Keratinocyte (primary cell): ENCODE measurements around the gene ZNF423. TPM values are rescaled to one million over a fixed set of nuclear protein-coding genes. Genes with fewer than 3 reads are reported as not detected.

Experiments
- DNase-seq: peaks from one replicate; pipeline ENCODE4 v3.0.0-alpha.2; 2011; ENCODE audit warnings: low read depth, missing footprints, low spot score
- FAIRE-seq: peaks from 2 replicates; lab custom pipeline; 2011; peaks lifted over from hg19 to GRCh38; lab: Jason Lieb, UNC
- H2AFZ ChIP-seq: 2 replicates; pipeline ENCODE4 v1.6.0; 2012; ENCODE audit warnings: low read length, control low read depth, inconsistent platforms; ENCODE audit not compliant: control insufficient read depth
- H3K27ac ChIP-seq: 2 replicates; pipeline ENCODE4 v1.5.1; 2011; ENCODE audit warnings: low read length; ENCODE audit not compliant: control insufficient read depth, insufficient read depth
- H3K27me3 ChIP-seq: 3 replicates; pipeline ENCODE4 v1.6.0; 2011; ENCODE audit warnings: low read length; ENCODE audit not compliant: control insufficient read depth, insufficient read depth; ENCODE audit errors: extremely low read depth
- H3K36me3 ChIP-seq, 2 experiments: 2 replicates in 1 of 2; 3 replicates in 1 of 2; pipeline ENCODE4 v1.5.1; 2011; ENCODE audit warnings: low read length in 2 of 2, mild to moderate bottlenecking in 1 of 2; ENCODE audit not compliant: control insufficient read depth in 2 of 2, insufficient read depth in 2 of 2; ENCODE audit errors: extremely low read depth in 1 of 2
- H3K4me1 ChIP-seq: 3 replicates; pipeline ENCODE4 v1.5.1; 2011; ENCODE audit warnings: low read length; ENCODE audit not compliant: control insufficient read depth, insufficient read depth; ENCODE audit errors: extremely low read depth
- H3K4me2 ChIP-seq: 3 replicates; pipeline ENCODE4 v1.6.0; 2011; ENCODE audit warnings: low read depth, low read length; ENCODE audit not compliant: control insufficient read depth, insufficient read depth; ENCODE audit errors: extremely low read depth
- H3K4me3 ChIP-seq, 3 experiments: fragments of 200-600 bp in 1 of 3; sonication (generic) in 1 of 3; 2 replicates in 2 of 3; 3 replicates in 1 of 3; pipeline ENCODE4 v1.5.1; 2011 to 2016; ENCODE audit warnings: low read length in 3 of 3, mild to moderate bottlenecking in 3 of 3, control low read depth in 2 of 3, inconsistent platforms in 1 of 3, low read depth in 1 of 3, mixed read lengths in 1 of 3, mixed run types in 1 of 3, moderate library complexity in 1 of 3; ENCODE audit not compliant: control insufficient read depth in 2 of 3, insufficient read depth in 2 of 3; ENCODE audit errors: extremely low read depth in 1 of 3
- H3K79me2 ChIP-seq: 2 replicates; pipeline ENCODE4 v1.6.0; 2012; ENCODE audit warnings: low read length; ENCODE audit not compliant: control insufficient read depth, insufficient read depth
- H3K9ac ChIP-seq: 3 replicates; pipeline ENCODE4 v1.6.0; 2011; ENCODE audit warnings: low read length; ENCODE audit not compliant: control insufficient read depth, insufficient read depth; ENCODE audit errors: extremely low read depth
- H3K9me1 ChIP-seq: 3 replicates; pipeline ENCODE4 v1.6.0; 2011; ENCODE audit warnings: low read length; ENCODE audit not compliant: control insufficient read depth, insufficient read depth; ENCODE audit errors: extremely low read depth
- H3K9me3 ChIP-seq: 2 replicates; pipeline ENCODE4 v1.5.1; 2012; ENCODE audit warnings: low read depth, low read length; ENCODE audit not compliant: control insufficient read depth
- H4K20me1 ChIP-seq: 3 replicates; pipeline ENCODE4 v1.6.0; 2011; ENCODE audit warnings: low read length; ENCODE audit not compliant: control insufficient read depth, insufficient read depth; ENCODE audit errors: extremely low read depth
- CTCF ChIP-seq, 3 experiments: IDR thresholded peaks in 1 of 3; conservative IDR thresholded peaks in 1 of 3; optimal IDR thresholded peaks in 1 of 3; 2 replicates in 2 of 3; 3 replicates in 1 of 3; pipeline versions ENCODE3 to v1.5.1; 2011; ENCODE audit warnings: low read length in 3 of 3, mild to moderate bottlenecking in 3 of 3, moderate library complexity in 2 of 3, control low read depth in 1 of 3, inconsistent platforms in 1 of 3; ENCODE audit not compliant: insufficient read depth in 2 of 3; ENCODE audit errors: extremely low read depth in 1 of 3
- EZH2 ChIP-seq: IDR thresholded peaks from one replicate; pipeline ENCODE4 v1.6.1; 2012; ENCODE audit warnings: inconsistent platforms, mild to moderate bottlenecking, low read length, moderate library complexity
- dilution Hi-C: fragments of 300-500 bp; cut with MboI; formaldehyde crosslinking; loops from one replicate; pipeline ENCODE4 v1.7.0; 2020; ENCODE audit warnings: low sequenced_read_pairs; ENCODE audit not compliant: extremely low pct_ligation_motif_present
- polyA plus RNA-seq, 5 experiments: library from polyadenylated mRNA; depleted of rRNA in 3 of 5; stranded (reverse) in 3 of 5; stranded (forward) in 1 of 5; unstranded in 1 of 5; fragments of >200 nt; gene quantifications; 1 replicate in 1 of 5; 2 replicates in 3 of 5; 3 replicates in 1 of 5; pipeline versions ENCODE4 v1.2.1 to v1.2.3, GENCODE V29; 2011 to 2012; ENCODE audit warnings: missing spikeins in 2 of 5, low read depth in 1 of 5, low replicate concordance in 1 of 5

The ZNF423 gene
- polyA plus RNA-seq, 1 donor (not counting 4 experiments of a cell fraction or from before 2014, with no cell fraction given) = 0.05 TPM

GRCh38 chr16:49869731-49870130, 13.8 kb upstream of the ZNF423 start:
- Histone ChIP-seq H2AFZ (no peak overlapping the region), H3K4me1 (no peaks in the 10 kb centered on the region), H3K36me3 (no peaks in the 10 kb centered on the region), H3K9me1 (no peaks in the 10 kb centered on the region), H3K27ac (no peak overlapping the region), H3K79me2 (no peaks in the 10 kb centered on the region), H3K4me2 (no peak overlapping the region), H3K9me3 (no peaks in the 10 kb centered on the region), H3K27me3 (no peaks in the 10 kb centered on the region), H3K4me3 (no peak overlapping the region), H4K20me1 (no peaks in the 10 kb centered on the region), H3K9ac (no peak overlapping the region)
- dilution Hi-C loops = no loop called here
- DNase-seq (no peak), FAIRE-seq (no peak)
- TF ChIP-seq CTCF (optimal IDR thresholded peaks at IDR 0.05 in 1 of 3, IDR thresholded peaks at IDR 0.05 in 1 of 3, conservative IDR thresholded peaks at IDR 0.05 in 1 of 3; ENCODE audit: extremely low read depth in 1 of 3, insufficient read depth in 2 of 3, low read length in 3 of 3) = no peak
- no peak for TF ChIP-seq EZH2

GRCh38 chr16:49867796-49868668, 12.1 kb upstream of the ZNF423 start:
- H2AFZ ChIP-seq = no peak overlapping the region
- no peaks in the 10 kb centered on the region for H3K79me2 ChIP-seq
- no peaks in the 10 kb centered on the region for H4K20me1 ChIP-seq
- no peaks in the 10 kb centered on the region for H3K9me1 ChIP-seq
- H3K36me3 ChIP-seq = no peaks in the 10 kb centered on the region
- no peaks in the 10 kb centered on the region for H3K4me1 ChIP-seq
- no peak for TF ChIP-seq CTCF (optimal IDR thresholded peaks at IDR 0.05 in 1 of 3, IDR thresholded peaks at IDR 0.05 in 1 of 3, conservative IDR thresholded peaks at IDR 0.05 in 1 of 3; ENCODE audit: extremely low read depth in 1 of 3, insufficient read depth in 2 of 3, low read length in 3 of 3)
- no peak for TF ChIP-seq EZH2
- H3K9me3 ChIP-seq = no peaks in the 10 kb centered on the region
- no peaks in the 10 kb centered on the region for H3K27me3 ChIP-seq
- no peak overlapping the region for H3K27ac ChIP-seq
- no peak overlapping the region for H3K4me2 ChIP-seq
- DNase-seq (no peak), FAIRE-seq (no peak)
- H3K9ac ChIP-seq = no peak overlapping the region
- H3K4me3 ChIP-seq = no peak overlapping the region
- dilution Hi-C loops = no loop called here
